ENCODE data around the gene MDFIC.

DNA sequence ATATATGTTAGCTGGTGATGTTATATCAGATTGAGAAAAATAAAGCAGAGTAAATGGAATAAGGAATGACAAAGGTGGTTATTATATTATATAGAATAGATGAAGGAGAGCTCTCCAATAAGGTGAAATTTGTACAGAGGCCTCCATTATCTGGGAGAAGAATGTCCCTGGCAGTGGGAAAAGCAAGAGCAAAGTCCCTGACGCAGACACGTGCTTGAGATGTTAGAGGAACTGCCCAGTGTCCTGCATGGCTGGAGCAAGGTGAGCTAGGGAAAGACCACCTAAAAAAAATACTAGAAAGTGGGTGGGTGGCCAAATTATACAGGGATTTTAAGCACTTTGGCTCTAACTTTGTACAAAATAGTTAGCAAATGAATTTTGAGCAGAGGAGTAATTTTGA is 120.7 kb downstream of the MDFIC start:
- TF ChIP-seq, protein P1, sequence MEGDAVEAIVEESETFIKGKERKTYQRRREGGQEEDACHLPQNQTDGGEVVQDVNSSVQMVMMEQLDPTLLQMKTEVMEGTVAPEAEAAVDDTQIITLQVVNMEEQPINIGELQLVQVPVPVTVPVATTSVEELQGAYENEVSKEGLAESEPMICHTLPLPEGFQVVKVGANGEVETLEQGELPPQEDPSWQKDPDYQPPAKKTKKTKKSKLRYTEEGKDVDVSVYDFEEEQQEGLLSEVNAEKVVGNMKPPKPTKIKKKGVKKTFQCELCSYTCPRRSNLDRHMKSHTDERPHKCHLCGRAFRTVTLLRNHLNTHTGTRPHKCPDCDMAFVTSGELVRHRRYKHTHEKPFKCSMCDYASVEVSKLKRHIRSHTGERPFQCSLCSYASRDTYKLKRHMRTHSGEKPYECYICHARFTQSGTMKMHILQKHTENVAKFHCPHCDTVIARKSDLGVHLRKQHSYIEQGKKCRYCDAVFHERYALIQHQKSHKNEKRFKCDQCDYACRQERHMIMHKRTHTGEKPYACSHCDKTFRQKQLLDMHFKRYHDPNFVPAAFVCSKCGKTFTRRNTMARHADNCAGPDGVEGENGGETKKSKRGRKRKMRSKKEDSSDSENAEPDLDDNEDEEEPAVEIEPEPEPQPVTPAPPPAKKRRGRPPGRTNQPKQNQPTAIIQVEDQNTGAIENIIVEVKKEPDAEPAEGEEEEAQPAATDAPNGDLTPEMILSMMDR (conservative IDR thresholded peaks at IDR 0.05; ENCODE audit: low read depth in 2 of 2), result no peak
- no peak for TF ChIP-seq NANOG (IDR thresholded peaks at IDR 0.05; ENCODE audit: borderline replicate concordance)
- TF ChIP-seq POLR2AphosphoS5 (IDR thresholded peaks at IDR 0.05; ENCODE audit: low read depth), result no peak
- TF ChIP-seq EZH2 (IDR thresholded peaks at IDR 0.05; ENCODE audit: low read depth, unreplicated experiment), result no peak
- TF ChIP-seq EZH2phosphoT487 (IDR thresholded peaks at IDR 0.05; ENCODE audit: unreplicated experiment), result no peak
- TF ChIP-seq, protein P2, sequence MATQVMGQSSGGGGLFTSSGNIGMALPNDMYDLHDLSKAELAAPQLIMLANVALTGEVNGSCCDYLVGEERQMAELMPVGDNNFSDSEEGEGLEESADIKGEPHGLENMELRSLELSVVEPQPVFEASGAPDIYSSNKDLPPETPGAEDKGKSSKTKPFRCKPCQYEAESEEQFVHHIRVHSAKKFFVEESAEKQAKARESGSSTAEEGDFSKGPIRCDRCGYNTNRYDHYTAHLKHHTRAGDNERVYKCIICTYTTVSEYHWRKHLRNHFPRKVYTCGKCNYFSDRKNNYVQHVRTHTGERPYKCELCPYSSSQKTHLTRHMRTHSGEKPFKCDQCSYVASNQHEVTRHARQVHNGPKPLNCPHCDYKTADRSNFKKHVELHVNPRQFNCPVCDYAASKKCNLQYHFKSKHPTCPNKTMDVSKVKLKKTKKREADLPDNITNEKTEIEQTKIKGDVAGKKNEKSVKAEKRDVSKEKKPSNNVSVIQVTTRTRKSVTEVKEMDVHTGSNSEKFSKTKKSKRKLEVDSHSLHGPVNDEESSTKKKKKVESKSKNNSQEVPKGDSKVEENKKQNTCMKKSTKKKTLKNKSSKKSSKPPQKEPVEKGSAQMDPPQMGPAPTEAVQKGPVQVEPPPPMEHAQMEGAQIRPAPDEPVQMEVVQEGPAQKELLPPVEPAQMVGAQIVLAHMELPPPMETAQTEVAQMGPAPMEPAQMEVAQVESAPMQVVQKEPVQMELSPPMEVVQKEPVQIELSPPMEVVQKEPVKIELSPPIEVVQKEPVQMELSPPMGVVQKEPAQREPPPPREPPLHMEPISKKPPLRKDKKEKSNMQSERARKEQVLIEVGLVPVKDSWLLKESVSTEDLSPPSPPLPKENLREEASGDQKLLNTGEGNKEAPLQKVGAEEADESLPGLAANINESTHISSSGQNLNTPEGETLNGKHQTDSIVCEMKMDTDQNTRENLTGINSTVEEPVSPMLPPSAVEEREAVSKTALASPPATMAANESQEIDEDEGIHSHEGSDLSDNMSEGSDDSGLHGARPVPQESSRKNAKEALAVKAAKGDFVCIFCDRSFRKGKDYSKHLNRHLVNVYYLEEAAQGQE (IDR thresholded peaks at IDR 0.05; ENCODE audit: unreplicated experiment), result no peak
- no peak for TF ChIP-seq CREB1 (CRISPR knock-in tag; IDR thresholded peaks at IDR 0.05; ENCODE audit: low read depth)
- no peak for TF ChIP-seq STAT1 (IDR thresholded peaks at IDR 0.05; ENCODE audit: unreplicated experiment)
- TF ChIP-seq, protein P3, sequence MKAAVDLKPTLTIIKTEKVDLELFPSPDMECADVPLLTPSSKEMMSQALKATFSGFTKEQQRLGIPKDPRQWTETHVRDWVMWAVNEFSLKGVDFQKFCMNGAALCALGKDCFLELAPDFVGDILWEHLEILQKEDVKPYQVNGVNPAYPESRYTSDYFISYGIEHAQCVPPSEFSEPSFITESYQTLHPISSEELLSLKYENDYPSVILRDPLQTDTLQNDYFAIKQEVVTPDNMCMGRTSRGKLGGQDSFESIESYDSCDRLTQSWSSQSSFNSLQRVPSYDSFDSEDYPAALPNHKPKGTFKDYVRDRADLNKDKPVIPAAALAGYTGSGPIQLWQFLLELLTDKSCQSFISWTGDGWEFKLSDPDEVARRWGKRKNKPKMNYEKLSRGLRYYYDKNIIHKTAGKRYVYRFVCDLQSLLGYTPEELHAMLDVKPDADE (IDR thresholded peaks at IDR 0.05), result no peak
- TF ChIP-seq JUNB (IDR thresholded peaks at IDR 0.05; ENCODE audit: unreplicated experiment), result no peak
